Stimulated activated CD4-positive, alpha-beta T cell treated with anti-CD3 and anti-CD28 coated beads, Interleukin-4, amount 100 ng/mL, for 1 hour (primary cell): ENCODE results near the gene KLF16.
A peak's percentile ranks its signal among the peaks of the same experiment; 100 is the strongest.
"Not testable (repeated sequence)": the region's sequence is repeated elsewhere in the genome, so short reads cannot be mapped to it uniquely, and the experiment has no call there.

Experiments
- DNase-seq: peaks from one replicate; pipeline ENCODE4 v3.0.0-alpha.2; 2020

Gene KLF16

GRCh38 chr19:1883784-1884183, 20.4 kb upstream of the KLF16 start:
- DNase-seq = no peak

- DNase-seq = no peak
These were observed 19.7 kb upstream of the KLF16 start for GRCh38 chr19:1882786-1883692.

GRCh38 chr19:1882089-1882785, 18.9 kb upstream of the KLF16 start:
- DNase-seq = peak; percentile 47

DNA sequence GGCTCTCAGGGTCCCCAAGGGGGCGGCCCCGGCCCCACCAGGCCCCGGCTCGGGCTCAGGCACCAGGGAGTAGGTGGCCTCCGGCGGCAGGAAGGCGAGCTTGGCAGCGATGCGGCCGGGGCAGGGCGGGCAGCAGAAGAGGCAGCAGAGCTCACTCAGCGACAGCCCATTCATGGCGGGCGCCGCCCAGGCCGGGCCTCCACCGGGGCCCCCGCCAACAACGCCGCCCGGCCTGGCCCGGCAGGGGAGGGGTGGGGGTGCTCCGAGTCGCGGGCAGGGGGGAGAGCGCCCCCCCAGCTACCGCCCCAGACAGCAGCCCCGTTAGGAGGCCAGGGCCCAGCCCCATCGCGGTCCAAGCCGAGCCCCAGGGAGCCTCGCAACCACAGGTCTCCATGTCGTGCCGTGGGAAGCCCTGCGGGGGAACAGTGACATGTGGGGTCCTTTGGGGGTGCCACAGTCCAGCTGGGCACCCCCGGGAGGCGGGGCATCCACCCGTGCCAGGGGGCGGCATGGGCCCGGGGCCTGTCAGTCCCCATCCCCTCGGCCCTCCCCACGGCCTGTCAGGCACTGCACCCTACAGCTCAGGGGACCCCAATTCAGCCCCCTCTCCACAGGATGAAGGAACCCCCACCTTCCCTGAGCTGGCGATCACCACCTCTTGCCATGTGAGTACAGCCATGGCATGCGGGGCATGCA, 18.2 kb upstream of the KLF16 start:
- DNase-seq = not testable (repeated sequence)

DNA sequence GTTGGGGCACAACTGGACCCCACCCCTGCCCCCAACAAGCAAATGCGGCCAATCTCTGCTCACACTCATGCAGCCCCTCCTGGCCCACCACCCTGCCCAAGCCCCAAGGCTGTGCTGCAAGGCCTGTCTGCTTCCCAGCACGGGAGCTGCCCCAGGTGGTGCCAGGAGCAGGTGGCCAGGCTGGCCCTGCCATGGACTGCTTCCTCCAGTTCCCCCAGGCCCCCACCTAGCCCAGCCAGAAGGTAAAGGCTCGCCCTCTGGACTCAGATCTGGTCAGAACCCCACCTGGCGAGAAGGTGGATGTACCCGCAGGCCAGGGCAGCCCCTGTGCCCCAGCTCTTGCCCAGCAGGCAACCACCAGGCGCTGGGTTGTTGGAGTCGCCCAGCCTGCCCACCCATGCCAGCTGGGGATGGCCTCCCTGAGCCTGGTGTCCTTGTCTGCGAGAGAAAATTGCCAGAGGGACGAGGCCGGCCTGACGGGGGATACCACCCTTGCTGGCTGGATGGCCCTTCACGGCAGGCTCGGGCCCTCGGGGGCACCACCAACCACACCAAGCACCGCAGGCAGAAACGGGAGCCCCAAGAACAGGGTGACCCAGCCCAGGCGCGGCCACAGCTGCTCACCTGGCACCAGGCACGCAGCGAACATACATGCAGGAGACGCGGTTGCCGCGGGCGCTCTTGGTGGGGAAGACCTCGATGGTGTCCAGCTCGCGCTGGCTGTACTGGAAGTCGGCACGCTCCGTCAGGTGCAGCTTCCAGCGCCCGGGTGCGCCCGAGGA, 17.4 kb upstream of the KLF16 start:
- no peak for DNase-seq

- not testable (repeated sequence) for DNase-seq
These were observed 16.6 kb upstream of the KLF16 start for GRCh38 chr19:1879982-1880381.

GRCh38 chr19:1878583-1878982, 15.2 kb upstream of the KLF16 start:
- DNase-seq = not testable (repeated sequence)

DNA sequence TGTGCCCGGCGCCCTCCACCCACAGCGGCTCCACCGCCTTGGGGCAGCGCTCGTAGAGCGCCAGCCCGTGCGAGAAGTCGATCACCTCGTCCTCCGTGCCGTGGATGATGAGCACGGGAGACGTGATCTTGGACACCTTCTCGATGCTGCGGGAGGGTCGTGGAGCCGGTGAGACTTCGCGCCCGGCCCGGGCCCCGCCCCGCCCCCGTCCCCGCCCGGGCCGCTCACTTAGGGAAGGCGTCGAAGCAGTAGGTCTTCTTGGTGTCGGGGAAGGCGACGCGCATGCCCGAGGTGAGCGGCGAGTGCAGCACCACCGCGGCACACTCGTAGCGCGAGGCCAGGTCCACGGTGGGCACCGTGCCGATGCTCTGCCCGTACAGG, 13.9 kb upstream of the KLF16 start:
- DNase-seq = not testable (repeated sequence)

DNA sequence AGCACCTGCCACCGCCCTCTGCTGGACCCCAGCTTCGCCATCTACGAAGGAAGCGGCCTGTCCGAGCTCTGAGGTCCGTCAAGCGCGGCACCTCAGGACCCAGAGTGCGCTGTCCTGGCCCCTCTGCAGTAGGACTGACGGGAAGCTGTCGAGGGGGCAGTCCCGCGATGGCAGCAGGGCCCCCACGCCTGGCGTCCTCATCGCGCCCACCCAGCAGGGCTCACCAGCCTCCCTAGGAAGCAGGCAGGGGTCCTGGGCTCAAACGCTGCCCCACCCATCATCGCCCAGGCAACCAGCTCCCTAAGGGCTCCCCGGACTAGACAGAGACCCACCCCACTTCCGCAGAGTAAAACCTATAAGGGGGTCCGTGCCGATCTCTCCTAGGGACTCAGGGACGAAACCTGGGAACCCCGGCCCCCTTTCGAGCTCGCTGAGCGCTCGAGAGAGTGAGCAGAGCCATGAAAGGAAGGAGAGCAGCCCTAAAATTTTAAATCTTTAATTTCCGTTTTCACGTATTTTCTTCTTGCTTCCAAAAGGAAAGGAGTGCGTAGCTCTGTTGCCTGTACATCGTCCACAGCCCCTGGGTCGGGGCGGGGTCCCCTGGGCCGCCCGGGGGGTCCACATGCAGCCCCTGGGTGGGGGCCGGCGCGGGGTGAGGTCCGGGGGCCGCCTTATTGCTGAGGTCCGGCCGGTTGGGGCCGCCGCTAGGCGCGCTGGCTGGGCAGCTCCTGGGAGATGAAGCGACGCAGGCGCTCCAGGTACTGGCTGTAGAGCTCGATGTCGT, 13.3 kb upstream of the KLF16 start:
- not testable (repeated sequence) for DNase-seq

DNA sequence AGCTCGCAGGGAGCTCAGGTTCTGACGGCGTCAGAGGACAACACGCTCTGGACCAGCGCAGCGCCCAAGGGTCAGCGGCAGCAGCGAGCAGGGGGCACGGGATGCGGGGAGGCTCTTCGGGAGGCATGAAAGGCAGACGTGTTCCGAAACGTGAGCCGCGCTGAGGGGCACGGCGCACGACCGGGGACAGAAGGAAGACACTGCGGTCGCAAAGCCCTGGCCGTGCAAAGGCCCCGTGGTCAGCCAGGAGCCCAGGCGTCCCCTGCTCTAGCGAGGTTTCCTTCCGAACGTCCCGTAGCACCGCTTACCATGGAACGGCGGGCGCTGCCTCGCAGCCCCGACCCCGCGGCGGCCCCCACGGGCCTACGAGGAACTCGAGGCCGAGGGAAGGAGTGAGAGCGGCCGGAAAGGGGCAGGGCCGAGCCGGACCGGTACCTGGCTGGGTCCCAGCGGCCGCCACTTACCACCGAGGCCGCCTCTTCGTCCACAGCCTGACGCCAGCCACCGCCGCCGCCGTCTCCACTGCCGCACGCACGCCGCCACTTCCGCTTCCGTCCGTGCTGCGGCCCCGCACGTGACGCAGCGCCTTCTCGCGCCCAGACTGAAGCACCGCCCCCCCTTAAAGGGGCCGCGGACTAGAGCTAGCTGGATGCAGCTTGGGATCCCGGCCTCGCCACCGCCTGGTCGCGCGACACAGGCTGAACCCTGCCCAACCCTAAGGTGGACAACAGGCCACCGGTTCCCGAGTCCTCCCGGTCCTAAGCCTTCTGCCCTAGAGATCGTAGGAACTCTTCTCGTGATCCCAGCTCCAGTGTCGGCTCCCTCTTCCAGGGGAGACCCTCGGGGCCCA, 12.5 kb upstream of the KLF16 start:
- peak; percentile 88 for DNase-seq

DNA sequence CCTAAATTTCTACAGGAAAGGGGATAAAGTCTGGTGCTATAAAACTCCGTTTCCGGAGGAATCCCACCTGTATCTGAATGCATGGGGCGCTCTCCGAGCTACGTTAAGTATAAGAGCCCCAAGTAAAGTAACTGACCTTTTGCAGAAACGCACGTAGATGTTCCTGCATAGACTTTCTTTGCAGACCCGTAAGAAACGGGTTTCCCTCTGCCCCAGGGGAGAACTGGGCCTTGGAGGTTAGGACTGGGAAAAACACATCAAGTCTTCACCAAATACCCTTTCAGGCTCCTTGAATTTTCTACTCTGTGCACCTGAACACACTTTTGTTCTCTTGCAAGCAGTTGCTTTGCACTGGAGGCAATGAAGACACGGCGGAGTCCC, 11.9 kb upstream of the KLF16 start:
- DNase-seq = not testable (repeated sequence)

- no peak for DNase-seq
These were observed 11.3 kb upstream of the KLF16 start for GRCh38 chr19:1874554-1875185.

GRCh38 chr19:1873524-1874473, 10.4 kb upstream of the KLF16 start:
- DNase-seq = no peak

- no peak for DNase-seq
These were observed 9.6 kb upstream of the KLF16 start for GRCh38 chr19:1872807-1873523.

GRCh38 chr19:1871630-1872029, 8.3 kb upstream of the KLF16 start:
- DNase-seq = no peak

DNA sequence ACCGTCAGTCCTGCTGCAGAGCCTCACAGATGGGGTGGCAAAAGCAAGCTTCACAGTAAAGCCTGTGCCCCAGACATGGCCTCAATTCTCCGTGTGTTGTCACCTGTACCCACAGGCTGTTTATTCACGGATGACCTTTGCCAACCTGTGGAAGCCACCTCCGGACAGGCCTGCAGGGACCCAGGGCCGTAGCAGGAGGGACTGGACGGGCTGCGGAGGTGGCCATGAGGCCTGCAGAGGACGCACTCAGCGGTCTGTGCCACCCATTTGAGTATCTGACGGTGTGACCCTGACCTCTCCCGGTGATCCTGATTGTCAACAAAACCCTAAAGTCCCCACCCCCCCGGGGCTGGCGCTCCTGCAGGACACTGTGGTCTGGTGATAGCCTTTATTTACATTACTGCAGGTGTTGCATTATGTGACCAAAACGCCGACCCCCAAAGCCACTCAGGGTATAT, 7.8 kb upstream of the KLF16 start:
- no peak for DNase-seq

DNA sequence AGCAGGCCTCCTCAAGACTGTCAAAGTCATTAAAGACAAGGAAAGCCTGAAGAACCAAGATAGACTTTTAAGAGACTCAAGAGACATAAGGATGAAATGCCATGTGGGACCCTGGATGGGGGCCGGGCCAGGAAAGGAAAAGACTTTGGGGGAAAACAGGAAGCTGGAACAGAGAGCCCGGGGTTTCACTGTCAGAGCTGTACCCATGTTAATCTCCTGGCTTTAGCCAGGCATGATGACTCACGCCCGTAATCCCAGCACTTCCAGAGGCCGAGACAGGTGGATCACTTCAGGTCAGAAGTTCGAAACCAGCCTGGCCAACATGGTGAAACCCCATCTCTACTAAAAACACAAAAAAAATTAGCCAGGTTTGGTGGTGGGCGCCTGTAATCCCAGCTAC, 5.6 kb upstream of the KLF16 start:
- DNase-seq = no peak

DNA sequence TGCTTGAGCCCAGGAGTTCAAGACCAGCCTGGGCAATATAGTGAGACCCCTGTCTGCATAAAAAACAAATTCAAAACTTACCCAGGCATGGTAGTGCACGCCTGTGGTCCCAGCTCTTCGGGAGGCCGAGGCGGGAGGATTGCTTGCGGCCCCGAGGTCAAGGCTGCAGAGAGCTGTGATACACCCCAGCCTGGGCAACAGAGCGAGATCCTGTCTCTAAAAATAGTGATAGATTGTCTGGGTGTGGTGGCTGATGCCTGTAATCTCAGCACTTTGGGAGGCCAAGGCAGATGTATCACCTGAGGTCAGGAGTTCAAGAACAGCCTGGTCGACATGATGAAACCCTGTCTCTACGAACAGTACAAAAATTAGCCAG, 4.0 kb upstream of the KLF16 start:
- no peak for DNase-seq
